ENCODE measurements around the gene CES4A.

GRCh38 chr16:67023689-67024088 lies 35.3 kb downstream of the CES4A start:
- TF ChIP-seq ZNF34 (CRISPR knock-in tag; IDR thresholded peaks at IDR 0.05; ENCODE audit: borderline replicate concordance): no peak
- TF ChIP-seq, protein P1, sequence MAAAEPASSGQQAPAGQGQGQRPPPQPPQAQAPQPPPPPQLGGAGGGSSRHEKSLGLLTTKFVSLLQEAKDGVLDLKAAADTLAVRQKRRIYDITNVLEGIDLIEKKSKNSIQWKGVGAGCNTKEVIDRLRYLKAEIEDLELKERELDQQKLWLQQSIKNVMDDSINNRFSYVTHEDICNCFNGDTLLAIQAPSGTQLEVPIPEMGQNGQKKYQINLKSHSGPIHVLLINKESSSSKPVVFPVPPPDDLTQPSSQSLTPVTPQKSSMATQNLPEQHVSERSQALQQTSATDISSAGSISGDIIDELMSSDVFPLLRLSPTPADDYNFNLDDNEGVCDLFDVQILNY (CRISPR knock-in tag; conservative IDR thresholded peaks at IDR 0.05): no peak
- TF ChIP-seq ZBTB26 (CRISPR knock-in tag; IDR thresholded peaks at IDR 0.05; ENCODE audit: borderline replicate concordance): no peak
- no peak for TF ChIP-seq MYNN (CRISPR knock-in tag; IDR thresholded peaks at IDR 0.05; ENCODE audit: low read depth)
- no peak for TF ChIP-seq TARDBP (CRISPR knock-in tag; IDR thresholded peaks at IDR 0.05)
- no peak for TF ChIP-seq ZZZ3 (CRISPR knock-in tag; IDR thresholded peaks at IDR 0.05; ENCODE audit: borderline replicate concordance)
- no peak for TF ChIP-seq NFYB (CRISPR knock-in tag; IDR thresholded peaks at IDR 0.05)
- TF ChIP-seq TAF15 (IDR thresholded peaks at IDR 0.05; ENCODE audit: low read depth, low read length, poor library complexity, severe bottlenecking): no peak
- TF ChIP-seq, protein P2, sequence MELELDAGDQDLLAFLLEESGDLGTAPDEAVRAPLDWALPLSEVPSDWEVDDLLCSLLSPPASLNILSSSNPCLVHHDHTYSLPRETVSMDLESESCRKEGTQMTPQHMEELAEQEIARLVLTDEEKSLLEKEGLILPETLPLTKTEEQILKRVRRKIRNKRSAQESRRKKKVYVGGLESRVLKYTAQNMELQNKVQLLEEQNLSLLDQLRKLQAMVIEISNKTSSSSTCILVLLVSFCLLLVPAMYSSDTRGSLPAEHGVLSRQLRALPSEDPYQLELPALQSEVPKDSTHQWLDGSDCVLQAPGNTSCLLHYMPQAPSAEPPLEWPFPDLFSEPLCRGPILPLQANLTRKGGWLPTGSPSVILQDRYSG (CRISPR knock-in tag; IDR thresholded peaks at IDR 0.05): no peak
- TF ChIP-seq RAD51 (IDR thresholded peaks at IDR 0.05; ENCODE audit: borderline replicate concordance): no peak
